OCI-LY3 (cell line): ENCODE results near the gene CD58.

Source experiments
- H2AFZ ChIP-seq: fragments of 200-600, 300-600 bp; shearing (Covaris generic); 2 replicates; pipeline ENCODE4 v1.6.0; 2014; ENCODE audit warnings: antibody characterized with exemption, low read depth, low read length
- H3K27ac ChIP-seq: fragments of 200-600, 300-600 bp; sonication (generic); 2 replicates; pipeline ENCODE4 v1.5.1; 2014; ENCODE audit warnings: mild to moderate bottlenecking, low read length, moderate library complexity, mixed read lengths
- H3K27me3 ChIP-seq: fragments of 200-600, 300-600 bp; sonication (generic); 2 replicates; pipeline ENCODE4 v1.6.1; 2014; ENCODE audit warnings: low read depth, low read length, mixed read lengths
- H3K36me3 ChIP-seq: fragments of 200-600, 300-600 bp; sonication (generic); replicated peaks from 2 replicates; pipeline ENCODE3; 2014; ENCODE audit warnings: low read depth, low read length, mixed read lengths
- H3K4me1 ChIP-seq: fragments of 300-600, 200-600 bp; sonication (generic); 2 replicates; pipeline ENCODE4 v1.6.1; 2014; ENCODE audit warnings: low read length, mixed read lengths
- H3K4me2 ChIP-seq: fragments of 200-600, 300-600 bp; sonication (generic); 2 replicates; pipeline ENCODE4 v1.6.1; 2014; ENCODE audit warnings: low read length, mixed read lengths
- H3K4me3 ChIP-seq: fragments of 300-600, 200-600 bp; sonication (generic); 2 replicates; pipeline ENCODE4 v1.5.1; 2014; ENCODE audit warnings: antibody characterized with exemption, mild to moderate bottlenecking, low read length, moderate library complexity
- H3K79me2 ChIP-seq: fragments of 300-600, 200-600 bp; shearing (Covaris generic); 2 replicates; pipeline ENCODE4 v1.6.1; 2014; ENCODE audit warnings: mild to moderate bottlenecking, low read length, mixed read lengths
- H3K9ac ChIP-seq: fragments of 300-600, 200-600 bp; shearing (Covaris generic); 2 replicates; pipeline ENCODE4 v1.6.0; 2014; ENCODE audit warnings: mild to moderate bottlenecking, low read length, moderate library complexity
- H3K9me3 ChIP-seq: fragments of 200-600, 300-600 bp; shearing (Covaris generic); 2 replicates; pipeline ENCODE4 v1.6.1; 2014; ENCODE audit warnings: low read length, mixed read lengths; ENCODE audit not compliant: insufficient read depth
- H4K20me1 ChIP-seq: fragments of 200-600, 300-600 bp; sonication (generic); 2 replicates; pipeline ENCODE4 v1.6.1; 2016; ENCODE audit warnings: low read length, mixed read lengths; ENCODE audit not compliant: insufficient read depth
- CTCF ChIP-seq: fragments of 200-600, 300-600 bp; sonication (generic); IDR thresholded peaks from 2 replicates; pipeline ENCODE4 v1.5.1; 2014; ENCODE audit warnings: antibody characterized with exemption, low read length, low read depth
- EZH2phosphoT487 ChIP-seq: fragments of 200-600 bp; shearing (Covaris generic); IDR thresholded peaks from 2 replicates; pipeline ENCODE4 v1.6.1; 2018; ENCODE audit warnings: antibody characterized with exemption, mixed run types, low read depth

CD58 gene

DNA sequence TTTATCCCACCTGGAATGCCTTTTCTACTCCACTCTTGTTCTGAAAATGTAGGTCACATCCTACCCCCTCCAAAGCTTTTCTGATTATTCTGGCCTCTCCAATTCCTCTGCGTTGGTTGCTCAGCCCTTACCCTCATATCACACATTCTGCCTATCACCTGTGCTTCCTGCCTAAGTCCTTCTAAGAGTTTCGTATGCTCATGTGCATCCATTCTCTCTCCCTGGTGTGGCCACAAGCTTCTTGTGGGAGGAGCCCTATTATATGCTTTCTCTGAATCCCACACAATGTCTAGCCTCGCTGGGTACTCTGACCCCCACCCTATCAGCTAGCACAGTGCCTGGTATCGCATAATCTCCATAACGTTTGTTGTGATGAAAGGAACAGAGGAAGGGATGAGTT is 54.2 kb downstream of the CD58 start:
- H3K27ac ChIP-seq = no peak overlapping the region
- no peaks in the 10 kb centered on the region for H4K20me1 ChIP-seq

GRCh38 chr1:116515702-116516101 is 55.1 kb downstream of the CD58 start:
- Histone ChIP-seq H3K4me1 (peaks cover 25% of the 10 kb centered on the region), H3K79me2 (no peaks in the 10 kb centered on the region), H3K27me3 (no peaks in the 10 kb centered on the region), H3K4me3 (no peak overlapping the region), H3K4me2 (peak overlapping the region; percentile 54), H2AFZ (peak overlapping the region; percentile 64), H3K27ac (peak overlapping the region; percentile 75), H3K9ac (peak overlapping the region; percentile 70), H3K36me3 (peaks cover 4% of the 10 kb centered on the region), H3K9me3 (no peaks in the 10 kb centered on the region), H4K20me1 (no peaks in the 10 kb centered on the region)
- TF ChIP-seq CTCF (no peak), EZH2phosphoT487 (no peak)

More for the DNA sequence above, 54.2 kb downstream of the CD58 start:
- Histone ChIP-seq H2AFZ (no peak overlapping the region), H3K9me3 (no peaks in the 10 kb centered on the region), H3K4me2 (no peak overlapping the region), H3K4me3 (no peak overlapping the region), H3K27me3 (no peaks in the 10 kb centered on the region), H3K79me2 (no peaks in the 10 kb centered on the region), H3K9ac (no peak overlapping the region), H3K36me3 (no peaks in the 10 kb centered on the region), H3K4me1 (peaks cover 22% of the 10 kb centered on the region)
- no peak for TF ChIP-seq EZH2phosphoT487
- no peak for TF ChIP-seq CTCF

GRCh38 chr1:116514708-116515525 is 55.9 kb downstream of the CD58 start:
- Histone ChIP-seq H3K4me3 (peak overlapping the region; percentile 27), H3K27me3 (no peaks in the 10 kb centered on the region), H4K20me1 (no peaks in the 10 kb centered on the region), H3K4me2 (peak overlapping the region; percentile 54), H3K4me1 (peaks cover 32% of the 10 kb centered on the region), H3K79me2 (no peaks in the 10 kb centered on the region), H3K9ac (peak overlapping the region; percentile 70), H3K36me3 (peaks cover 4% of the 10 kb centered on the region), H3K27ac (peak overlapping the region; percentile 75), H2AFZ (peak overlapping the region; percentile 64), H3K9me3 (no peaks in the 10 kb centered on the region)
- TF ChIP-seq EZH2phosphoT487 (no peak), CTCF (no peak)

DNA sequence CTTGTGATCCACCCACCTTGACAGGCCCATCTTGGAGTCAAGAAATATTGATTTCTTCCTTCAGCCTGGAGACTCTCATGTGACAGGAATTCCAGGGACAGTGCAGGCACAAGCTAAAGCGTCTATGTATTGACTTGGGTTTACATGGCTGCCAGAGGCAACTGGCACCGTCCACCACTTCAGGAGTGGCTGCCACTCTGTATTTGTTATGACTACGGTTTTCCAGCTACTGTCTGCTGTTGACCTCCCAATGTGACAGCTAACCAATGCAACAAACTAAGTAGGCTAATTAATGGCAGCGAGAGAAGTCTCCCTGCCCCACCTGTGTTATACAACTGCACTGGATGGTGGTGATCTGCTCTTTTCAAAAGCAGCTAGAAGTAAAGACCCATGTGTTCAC is 56.9 kb downstream of the CD58 start:
- no peak overlapping the region for H2AFZ ChIP-seq
- no peaks in the 10 kb centered on the region for H4K20me1 ChIP-seq
- H3K9ac ChIP-seq = no peak overlapping the region
- H3K4me3 ChIP-seq = no peak overlapping the region
- H3K9me3 ChIP-seq = no peaks in the 10 kb centered on the region
- H3K4me1 ChIP-seq = peaks cover 42% of the 10 kb centered on the region
- H3K27me3 ChIP-seq = no peaks in the 10 kb centered on the region
- peaks cover 4% of the 10 kb centered on the region for H3K36me3 ChIP-seq
- TF ChIP-seq EZH2phosphoT487 (no peak), CTCF (no peak)
- no peaks in the 10 kb centered on the region for H3K79me2 ChIP-seq
- no peak overlapping the region; the same call in 1 of the 2 replicates for H3K27ac ChIP-seq
- no peak overlapping the region for H3K4me2 ChIP-seq
